Measurements from ENCODE around the gene ZNF384.

GRCh38 chr12:6703631-6704030 is 14.5 kb upstream of the ZNF384 start:
- TF ChIP-seq ARNT (IDR thresholded peaks at IDR 0.05) (no peak), FOXA1 (IDR thresholded peaks at IDR 0.05) (no peak), ZNF384 (IDR thresholded peaks at IDR 0.05) (no peak), NFRKB (IDR thresholded peaks at IDR 0.05) (no peak), LEF1 (IDR thresholded peaks at IDR 0.05; ENCODE audit: borderline replicate concordance) (no peak), SP1 (IDR thresholded peaks at IDR 0.05) (no peak), PKNOX1 (IDR thresholded peaks at IDR 0.05) (no peak), BHLHE40 (IDR thresholded peaks at IDR 0.05; ENCODE audit: borderline replicate concordance) (no peak), HDGF (IDR thresholded peaks at IDR 0.05; ENCODE audit: borderline replicate concordance) (no peak), TARDBP (IDR thresholded peaks at IDR 0.05) (no peak), SUZ12 (IDR thresholded peaks at IDR 0.05) (no peak), CTBP1 (IDR thresholded peaks at IDR 0.05; ENCODE audit: borderline replicate concordance) (no peak), FOXM1 (IDR thresholded peaks at IDR 0.05; ENCODE audit: borderline replicate concordance) (no peak)
